Frontal cortex (tissue), 4 donors: ENCODE measurements around the gene TMEM129. TPM values are rescaled to one million over a fixed set of nuclear protein-coding genes. Genes with fewer than 3 reads are reported as not detected.
A peak's percentile ranks its signal among the peaks of the same experiment; 100 is the strongest.

Source experiments
- DNase-seq, 2 donors: peaks; one replicate each; pipeline ENCODE4 v3.0.0; 2012; ENCODE audit warnings: low spot score in 2 of 2
- FAIRE-seq: peaks from 2 replicates; lab custom pipeline; 2012; peaks lifted over from hg19 to GRCh38; lab: Jason Lieb, UNC
- total RNA-seq: library from RNA; depleted of rRNA; stranded (reverse); fragments of >200 nt; gene quantifications from one replicate; pipeline ENCODE4 v1.2.3, GENCODE V29; 2014
- donor health status: control.
- donor health status: control.
- donor health status: control.

Gene TMEM129
- 13.5 TPM for total RNA-seq

GRCh38 chr4:1721003-1721665 lies at the start of gene TMEM129, which contains the start of gene TACC3:
TMEM129 (minus strand) TSS chr4:1721323; CDS start chr4:1720837, 486 bp downstream.
TACC3 (plus strand) TSS chr4:1721521; CDS start chr4:1723422, 1,901 bp downstream.
- no peak for FAIRE-seq
- peak; percentile 99 to 100 for DNase-seq

GRCh38 chr4:1770791-1771231 lies 49.7 kb upstream of the TMEM129 start:
- FAIRE-seq, result no peak
- no peak for DNase-seq

- DNase-seq, result no peak
Observed at GRCh38 chr4:1770245-1770644, 49.1 kb upstream of the TMEM129 start.

GRCh38 chr4:1769692-1770091 lies 48.6 kb upstream of the TMEM129 start:
- FAIRE-seq (no peak), DNase-seq (no peak)

More at GRCh38 chr4:1770245-1770644, 49.1 kb upstream of the TMEM129 start:
- FAIRE-seq, result no peak

GRCh38 chr4:1768367-1769034 lies 47.4 kb upstream of the TMEM129 start:
- FAIRE-seq (no peak), DNase-seq (no peak)

GRCh38 chr4:1767770-1768366 lies 46.7 kb upstream of the TMEM129 start:
- DNase-seq, result no peak

GRCh38 chr4:1767061-1767769 lies 46.1 kb upstream of the TMEM129 start:
- DNase-seq, result peak in 1 of 2 donors; percentile 66

More at GRCh38 chr4:1767770-1768366, 46.7 kb upstream of the TMEM129 start:
- FAIRE-seq, result no peak

GRCh38 chr4:1766106-1767060 lies 45.3 kb upstream of the TMEM129 start:
- FAIRE-seq, result no peak
- DNase-seq, result no peak

More at GRCh38 chr4:1767061-1767769, 46.1 kb upstream of the TMEM129 start:
- no peak for FAIRE-seq

GRCh38 chr4:1765409-1766072 lies 44.4 kb upstream of the TMEM129 start:
- no peak for FAIRE-seq

GRCh38 chr4:1764670-1765069 lies 43.5 kb upstream of the TMEM129 start:
- FAIRE-seq, result no peak

More at GRCh38 chr4:1765409-1766072, 44.4 kb upstream of the TMEM129 start:
- DNase-seq, result no peak

GRCh38 chr4:1763550-1764080 lies 42.5 kb upstream of the TMEM129 start:
- FAIRE-seq (no peak), DNase-seq (peak; percentile 80 to 87)

More at GRCh38 chr4:1764670-1765069, 43.5 kb upstream of the TMEM129 start:
- no peak for DNase-seq

- no peak for DNase-seq
- FAIRE-seq, result no peak
Observed at GRCh38 chr4:1763070-1763549, 42.0 kb upstream of the TMEM129 start.

GRCh38 chr4:1762264-1763010 lies 41.3 kb upstream of the TMEM129 start:
- DNase-seq, result no peak

GRCh38 chr4:1761130-1761689 lies 40.1 kb upstream of the TMEM129 start:
- DNase-seq (no peak), FAIRE-seq (no peak)

More at GRCh38 chr4:1762264-1763010, 41.3 kb upstream of the TMEM129 start:
- FAIRE-seq, result no peak

- DNase-seq, result peak in 1 of 2 donors; percentile 57
- FAIRE-seq, result no peak
Observed at GRCh38 chr4:1760521-1761071, 39.5 kb upstream of the TMEM129 start.

- no peak for DNase-seq
- no peak for FAIRE-seq
Observed at GRCh38 chr4:1759818-1760223, 38.7 kb upstream of the TMEM129 start.
